Neural cell (in vitro differentiated cells): ENCODE results near the gene RHEBL1.

Experiments used
- SMC3 ChIP-seq: fragments of 450-650 bp; conservative IDR thresholded peaks from 2 replicates; pipeline ENCODE4 v1.6.1; 2014; ENCODE audit warnings: antibody characterized with exemption, mild to moderate bottlenecking, moderate library complexity; ENCODE audit not compliant: poor library complexity
- TF ChIP-seq, protein P1 (sequence below): fragments of 450-650 bp; IDR thresholded peaks from 2 replicates; pipeline ENCODE4 v1.5.1; 2014; ENCODE audit warnings: antibody characterized with exemption, mild to moderate bottlenecking, moderate library complexity; ENCODE audit not compliant: poor library complexity, severe bottlenecking

DNA sequence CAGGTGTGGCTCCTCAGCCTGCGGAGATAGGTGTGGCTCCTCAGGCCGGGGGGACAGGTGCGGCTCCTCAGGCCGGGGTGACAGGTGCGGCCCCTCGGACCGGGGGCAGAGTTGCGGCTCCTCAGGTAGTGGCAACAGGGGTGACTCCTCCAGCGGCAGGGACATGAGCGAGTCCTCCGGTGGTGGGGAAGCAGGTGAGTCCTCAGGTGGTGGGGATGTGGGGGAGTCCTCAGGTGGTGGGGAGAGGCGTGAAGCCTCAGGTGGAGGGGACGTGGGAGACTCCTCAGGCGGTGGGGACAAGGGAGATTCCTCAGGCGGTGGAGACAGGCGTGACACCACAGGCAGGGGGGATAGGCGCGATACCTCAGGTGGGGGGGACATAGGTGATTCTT, 18.4 kb downstream of the RHEBL1 start:
- TF ChIP-seq, protein P1, sequence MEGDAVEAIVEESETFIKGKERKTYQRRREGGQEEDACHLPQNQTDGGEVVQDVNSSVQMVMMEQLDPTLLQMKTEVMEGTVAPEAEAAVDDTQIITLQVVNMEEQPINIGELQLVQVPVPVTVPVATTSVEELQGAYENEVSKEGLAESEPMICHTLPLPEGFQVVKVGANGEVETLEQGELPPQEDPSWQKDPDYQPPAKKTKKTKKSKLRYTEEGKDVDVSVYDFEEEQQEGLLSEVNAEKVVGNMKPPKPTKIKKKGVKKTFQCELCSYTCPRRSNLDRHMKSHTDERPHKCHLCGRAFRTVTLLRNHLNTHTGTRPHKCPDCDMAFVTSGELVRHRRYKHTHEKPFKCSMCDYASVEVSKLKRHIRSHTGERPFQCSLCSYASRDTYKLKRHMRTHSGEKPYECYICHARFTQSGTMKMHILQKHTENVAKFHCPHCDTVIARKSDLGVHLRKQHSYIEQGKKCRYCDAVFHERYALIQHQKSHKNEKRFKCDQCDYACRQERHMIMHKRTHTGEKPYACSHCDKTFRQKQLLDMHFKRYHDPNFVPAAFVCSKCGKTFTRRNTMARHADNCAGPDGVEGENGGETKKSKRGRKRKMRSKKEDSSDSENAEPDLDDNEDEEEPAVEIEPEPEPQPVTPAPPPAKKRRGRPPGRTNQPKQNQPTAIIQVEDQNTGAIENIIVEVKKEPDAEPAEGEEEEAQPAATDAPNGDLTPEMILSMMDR: no peak
- no peak for TF ChIP-seq SMC3
